Fibroblast of villous mesenchyme (primary cell): ENCODE data around the gene IL10. TPM values are rescaled to one million over a fixed set of nuclear protein-coding genes. Genes with fewer than 3 reads are reported as not detected.
A peak's percentile ranks its signal among the peaks of the same experiment; 100 is the strongest.

Experiments used
- DNase-seq: peaks from one replicate; pipeline ENCODE4 v3.0.0-alpha.2; 2010; ENCODE audit warnings: low read depth
- H3K4me3 ChIP-seq: 2 replicates; pipeline ENCODE4 v1.5.1; 2011; ENCODE audit warnings: low read depth, mild to moderate bottlenecking, low read length
- CTCF ChIP-seq: IDR thresholded peaks from 2 replicates; pipeline ENCODE4 v1.5.1; 2012; ENCODE audit warnings: low read depth, mild to moderate bottlenecking, low read length; ENCODE audit not compliant: insufficient read depth
- total RNA-seq: library from RNA; depleted of rRNA; stranded (reverse); fragments of >200 nt; gene quantifications from 2 replicates; pipeline ENCODE4 v1.2.3, GENCODE V29; 2012

The IL10 gene
- total RNA-seq, 1 donor, result not detected

- no peak for TF ChIP-seq CTCF
- DNase-seq, result no peak
- no peak overlapping the region for H3K4me3 ChIP-seq
These were observed 43.2 kb downstream of the IL10 start for GRCh38 chr1:206729050-206729449.

- H3K4me3 ChIP-seq, result no peak overlapping the region
- no peak for DNase-seq
- no peak for TF ChIP-seq CTCF
These were observed 43.7 kb downstream of the IL10 start for GRCh38 chr1:206728697-206728987.

- H3K4me3 ChIP-seq, result no peak overlapping the region
- DNase-seq, result no peak
- TF ChIP-seq CTCF, result no peak
These were observed 44.2 kb downstream of the IL10 start for GRCh38 chr1:206727981-206728696.

- DNase-seq, result peak; percentile 48
- TF ChIP-seq CTCF, result peak; percentile 77
- H3K4me3 ChIP-seq, result no peak overlapping the region
These were observed 47.0 kb downstream of the IL10 start for GRCh38 chr1:206725109-206725963.

GRCh38 chr1:206723805-206724472, 48.4 kb downstream of the IL10 start:
- TF ChIP-seq CTCF, result no peak
- H3K4me3 ChIP-seq, result no peak overlapping the region
- peak; percentile 84 for DNase-seq

GRCh38 chr1:206723462-206723804, 48.9 kb downstream of the IL10 start:
- no peak overlapping the region for H3K4me3 ChIP-seq

More at GRCh38 chr1:206723462-206723804, 48.9 kb downstream of the IL10 start:
- no peak for DNase-seq
- TF ChIP-seq CTCF, result no peak
